Activated naive CD4-positive, alpha-beta T cell treated with anti-CD3 and anti-CD28 coated beads, Interleukin-2, amount 50 U/mL, for 24 hours (primary cell): Measurements from ENCODE around the gene PCDH9.

Experiments used
- H3K27ac Mint-ChIP-seq: one replicate; pipeline ENCODE4 v1.8.0; 2021; ENCODE audit warnings: mild to moderate bottlenecking, mixed read lengths
- H3K27me3 Mint-ChIP-seq: one replicate; pipeline ENCODE4 v1.8.0; 2021; ENCODE audit warnings: mixed read lengths
- H3K36me3 Mint-ChIP-seq: one replicate; pipeline ENCODE4 v1.8.0; 2021; ENCODE audit warnings: mixed read lengths
- H3K4me1 Mint-ChIP-seq: one replicate; pipeline ENCODE4 v1.8.0; 2021; ENCODE audit warnings: mixed read lengths
- H3K4me3 Mint-ChIP-seq: one replicate; pipeline ENCODE4 v1.8.0; 2021; ENCODE audit warnings: mild to moderate bottlenecking, mixed read lengths
- H3K9me3 Mint-ChIP-seq: one replicate; pipeline ENCODE4 v1.8.0; 2021; ENCODE audit warnings: mixed read lengths

PCDH9 gene

GRCh38 chr13:67200183-67200582, 30.0 kb downstream of the PCDH9 start:
- Mint-ChIP-seq H3K4me3 (no peak overlapping the region), H3K36me3 (no peaks in the 10 kb centered on the region), H3K4me1 (no peaks in the 10 kb centered on the region), H3K27ac (no peak overlapping the region), H3K9me3 (no peaks in the 10 kb centered on the region), H3K27me3 (no peaks in the 10 kb centered on the region)

- Mint-ChIP-seq H3K27me3 (no peaks in the 10 kb centered on the region), H3K36me3 (no peaks in the 10 kb centered on the region), H3K4me1 (no peaks in the 10 kb centered on the region), H3K4me3 (no peak overlapping the region), H3K9me3 (no peaks in the 10 kb centered on the region), H3K27ac (no peak overlapping the region)
These were observed 32.4 kb downstream of the PCDH9 start for GRCh38 chr13:67197704-67198103.

- Mint-ChIP-seq H3K27me3 (no peaks in the 10 kb centered on the region), H3K27ac (no peak overlapping the region), H3K36me3 (no peaks in the 10 kb centered on the region), H3K4me1 (no peaks in the 10 kb centered on the region), H3K9me3 (no peaks in the 10 kb centered on the region), H3K4me3 (no peak overlapping the region)
These were observed 36.2 kb downstream of the PCDH9 start for GRCh38 chr13:67193979-67194378.

GRCh38 chr13:67192751-67193150, 37.4 kb downstream of the PCDH9 start:
- H3K27ac Mint-ChIP-seq = no peak overlapping the region
- no peak overlapping the region for H3K4me3 Mint-ChIP-seq
- no peaks in the 10 kb centered on the region for H3K27me3 Mint-ChIP-seq
- no peaks in the 10 kb centered on the region for H3K4me1 Mint-ChIP-seq
- H3K9me3 Mint-ChIP-seq = no peaks in the 10 kb centered on the region
- H3K36me3 Mint-ChIP-seq = no peaks in the 10 kb centered on the region

GRCh38 chr13:67186995-67187569, 43.1 kb downstream of the PCDH9 start:
- no peak overlapping the region for H3K4me3 Mint-ChIP-seq
- H3K4me1 Mint-ChIP-seq = no peaks in the 10 kb centered on the region
- no peaks in the 10 kb centered on the region for H3K36me3 Mint-ChIP-seq
- peaks cover 1% of the 10 kb centered on the region for H3K27me3 Mint-ChIP-seq
- no peaks in the 10 kb centered on the region for H3K9me3 Mint-ChIP-seq
- H3K27ac Mint-ChIP-seq = no peak overlapping the region

GRCh38 chr13:67184247-67184646, 45.9 kb downstream of the PCDH9 start:
- Mint-ChIP-seq H3K27ac (no peak overlapping the region), H3K27me3 (peaks cover 1% of the 10 kb centered on the region), H3K36me3 (no peaks in the 10 kb centered on the region), H3K4me3 (no peak overlapping the region), H3K9me3 (no peaks in the 10 kb centered on the region), H3K4me1 (no peaks in the 10 kb centered on the region)

- no peak overlapping the region for H3K4me3 Mint-ChIP-seq
- H3K36me3 Mint-ChIP-seq = no peaks in the 10 kb centered on the region
These were observed 47.0 kb downstream of the PCDH9 start for GRCh38 chr13:67183151-67183550.

GRCh38 chr13:67175836-67176459, 54.2 kb downstream of the PCDH9 start:
- no peak overlapping the region for H3K4me3 Mint-ChIP-seq
- H3K27me3 Mint-ChIP-seq = no peaks in the 10 kb centered on the region
- no peaks in the 10 kb centered on the region for H3K4me1 Mint-ChIP-seq
- H3K9me3 Mint-ChIP-seq = no peaks in the 10 kb centered on the region
- no peaks in the 10 kb centered on the region for H3K36me3 Mint-ChIP-seq
- H3K27ac Mint-ChIP-seq = no peak overlapping the region

More at GRCh38 chr13:67183151-67183550, 47.0 kb downstream of the PCDH9 start:
- H3K27me3 Mint-ChIP-seq = peaks cover 1% of the 10 kb centered on the region
- no peaks in the 10 kb centered on the region for H3K4me1 Mint-ChIP-seq
- no peaks in the 10 kb centered on the region for H3K9me3 Mint-ChIP-seq
- no peak overlapping the region for H3K27ac Mint-ChIP-seq

- H3K27ac Mint-ChIP-seq = no peak overlapping the region
These were observed 61.8 kb downstream of the PCDH9 start for GRCh38 chr13:67168384-67168783.

GRCh38 chr13:67167420-67167819, 62.7 kb downstream of the PCDH9 start:
- Mint-ChIP-seq H3K4me1 (no peaks in the 10 kb centered on the region), H3K9me3 (no peaks in the 10 kb centered on the region), H3K27ac (no peak overlapping the region), H3K27me3 (no peaks in the 10 kb centered on the region), H3K36me3 (no peaks in the 10 kb centered on the region), H3K4me3 (no peak overlapping the region)

More at GRCh38 chr13:67168384-67168783, 61.8 kb downstream of the PCDH9 start:
- Mint-ChIP-seq H3K4me1 (no peaks in the 10 kb centered on the region), H3K36me3 (no peaks in the 10 kb centered on the region), H3K27me3 (no peaks in the 10 kb centered on the region), H3K4me3 (no peak overlapping the region), H3K9me3 (no peaks in the 10 kb centered on the region)

- H3K27ac Mint-ChIP-seq = no peak overlapping the region
- no peaks in the 10 kb centered on the region for H3K4me1 Mint-ChIP-seq
- peaks cover 4% of the 10 kb centered on the region for H3K9me3 Mint-ChIP-seq
- H3K4me3 Mint-ChIP-seq = no peak overlapping the region
- no peaks in the 10 kb centered on the region for H3K27me3 Mint-ChIP-seq
- H3K36me3 Mint-ChIP-seq = no peaks in the 10 kb centered on the region
These were observed 69.0 kb downstream of the PCDH9 start for GRCh38 chr13:67161176-67161575.

- peaks cover 4% of the 10 kb centered on the region for H3K9me3 Mint-ChIP-seq
- no peaks in the 10 kb centered on the region for H3K36me3 Mint-ChIP-seq
- H3K4me3 Mint-ChIP-seq = no peak overlapping the region
- H3K4me1 Mint-ChIP-seq = no peaks in the 10 kb centered on the region
- no peaks in the 10 kb centered on the region for H3K27me3 Mint-ChIP-seq
- H3K27ac Mint-ChIP-seq = no peak overlapping the region
These were observed 71.2 kb downstream of the PCDH9 start for GRCh38 chr13:67158903-67159302.

GRCh38 chr13:67156723-67157060, 73.4 kb downstream of the PCDH9 start:
- no peaks in the 10 kb centered on the region for H3K4me1 Mint-ChIP-seq
- H3K27ac Mint-ChIP-seq = no peak overlapping the region
- H3K36me3 Mint-ChIP-seq = no peaks in the 10 kb centered on the region
- H3K4me3 Mint-ChIP-seq = no peak overlapping the region
- H3K27me3 Mint-ChIP-seq = no peaks in the 10 kb centered on the region
- peaks cover 4% of the 10 kb centered on the region for H3K9me3 Mint-ChIP-seq

GRCh38 chr13:67155898-67156722, 74.0 kb downstream of the PCDH9 start:
- Mint-ChIP-seq H3K27ac (no peak overlapping the region), H3K27me3 (no peaks in the 10 kb centered on the region), H3K36me3 (no peaks in the 10 kb centered on the region), H3K4me3 (no peak overlapping the region), H3K9me3 (peaks cover 4% of the 10 kb centered on the region), H3K4me1 (no peaks in the 10 kb centered on the region)

- Mint-ChIP-seq H3K4me3 (no peak overlapping the region), H3K27me3 (no peaks in the 10 kb centered on the region), H3K4me1 (no peaks in the 10 kb centered on the region), H3K36me3 (no peaks in the 10 kb centered on the region), H3K9me3 (no peaks in the 10 kb centered on the region), H3K27ac (no peak overlapping the region)
These were observed 78.1 kb downstream of the PCDH9 start for GRCh38 chr13:67152085-67152484.

- H3K27ac Mint-ChIP-seq = no peak overlapping the region
- H3K36me3 Mint-ChIP-seq = no peaks in the 10 kb centered on the region
- no peaks in the 10 kb centered on the region for H3K9me3 Mint-ChIP-seq
- no peak overlapping the region for H3K4me3 Mint-ChIP-seq
- no peaks in the 10 kb centered on the region for H3K27me3 Mint-ChIP-seq
- H3K4me1 Mint-ChIP-seq = no peaks in the 10 kb centered on the region
These were observed 78.5 kb downstream of the PCDH9 start for GRCh38 chr13:67151652-67152051.
